Activated effector memory CD4-positive, alpha-beta T cell treated with Interleukin-2 at 50 U/mL for 16 hours (primary cell): ENCODE results near the gene APLF.

Experiments used
- DNase-seq: peaks from one replicate; pipeline ENCODE4 v3.0.0-alpha.2; 2020

Gene APLF, protein sequence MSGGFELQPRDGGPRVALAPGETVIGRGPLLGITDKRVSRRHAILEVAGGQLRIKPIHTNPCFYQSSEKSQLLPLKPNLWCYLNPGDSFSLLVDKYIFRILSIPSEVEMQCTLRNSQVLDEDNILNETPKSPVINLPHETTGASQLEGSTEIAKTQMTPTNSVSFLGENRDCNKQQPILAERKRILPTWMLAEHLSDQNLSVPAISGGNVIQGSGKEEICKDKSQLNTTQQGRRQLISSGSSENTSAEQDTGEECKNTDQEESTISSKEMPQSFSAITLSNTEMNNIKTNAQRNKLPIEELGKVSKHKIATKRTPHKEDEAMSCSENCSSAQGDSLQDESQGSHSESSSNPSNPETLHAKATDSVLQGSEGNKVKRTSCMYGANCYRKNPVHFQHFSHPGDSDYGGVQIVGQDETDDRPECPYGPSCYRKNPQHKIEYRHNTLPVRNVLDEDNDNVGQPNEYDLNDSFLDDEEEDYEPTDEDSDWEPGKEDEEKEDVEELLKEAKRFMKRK

GRCh38 chr2:68467077-68467960 lies at the start of gene APLF, which contains the start of gene FBXO48:
Gene APLF, plus strand, starts transcription at chr2:68467585. Its CDS starts 147 bp downstream, at chr2:68467732.
Gene FBXO48, minus strand, starts transcription at chr2:68467294. Its CDS starts 2,149 bp downstream, at chr2:68465145.
- DNase-seq: peak; percentile 98

DNA sequence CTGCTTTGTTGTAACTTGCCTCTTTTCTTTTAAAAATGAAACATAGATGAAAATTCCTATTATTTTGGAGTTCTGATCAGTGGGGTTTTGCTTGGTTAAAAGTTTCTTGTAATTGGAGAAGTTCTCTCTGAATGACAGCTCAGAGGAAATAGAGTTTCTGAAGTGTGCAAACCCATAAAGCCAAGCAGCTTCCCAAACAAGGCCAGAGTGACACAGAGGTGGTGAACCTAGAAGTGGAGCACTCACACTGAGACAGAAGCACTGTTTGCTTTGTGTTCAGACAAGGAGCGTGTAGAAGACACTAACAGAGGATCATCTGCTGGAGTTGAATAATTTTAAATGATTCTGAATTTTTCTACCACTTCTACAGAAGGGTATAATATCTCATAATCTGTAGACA lies 49.5 kb upstream of the APLF start:
- no peak for DNase-seq

- DNase-seq: no peak
Measured at GRCh38 chr2:68418419-68418818, 49.0 kb upstream of the APLF start.

GRCh38 chr2:68418855-68419254 lies 48.5 kb upstream of the APLF start:
- DNase-seq: no peak

GRCh38 chr2:68420254-68420910 lies 47.0 kb upstream of the APLF start:
- no peak for DNase-seq

DNA sequence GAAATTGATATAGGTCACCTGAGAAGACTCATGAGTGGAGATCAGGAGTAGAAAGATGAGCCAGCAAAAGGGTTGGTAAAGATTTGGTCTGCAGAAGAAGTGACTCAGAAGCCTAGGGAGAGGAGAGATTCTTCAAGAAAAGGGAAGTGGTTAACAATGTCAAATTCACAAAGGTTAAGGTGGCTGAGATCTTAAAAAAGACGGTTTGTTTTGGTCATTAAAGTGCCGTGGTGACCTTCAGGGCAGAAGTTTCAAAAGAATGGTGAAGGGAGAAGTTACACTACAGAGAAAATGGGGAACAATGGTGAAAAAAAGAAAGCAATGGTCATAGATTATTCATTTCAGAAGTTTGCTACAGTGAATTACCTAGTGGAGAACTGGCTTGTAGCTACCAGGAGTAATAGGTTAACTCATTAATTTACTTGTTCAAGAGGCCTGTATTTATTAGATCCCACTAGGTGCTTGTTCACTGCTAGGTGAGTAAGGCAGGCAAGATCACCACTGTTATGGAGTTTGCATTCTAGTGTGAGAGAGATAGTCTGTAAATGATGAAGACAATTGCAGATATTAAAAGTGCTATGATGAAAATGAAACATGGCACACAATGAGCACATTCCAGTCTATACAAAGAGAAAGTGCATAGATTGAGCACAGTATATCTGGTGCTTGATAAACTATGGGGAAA lies 43.3 kb upstream of the APLF start:
- no peak for DNase-seq

DNA sequence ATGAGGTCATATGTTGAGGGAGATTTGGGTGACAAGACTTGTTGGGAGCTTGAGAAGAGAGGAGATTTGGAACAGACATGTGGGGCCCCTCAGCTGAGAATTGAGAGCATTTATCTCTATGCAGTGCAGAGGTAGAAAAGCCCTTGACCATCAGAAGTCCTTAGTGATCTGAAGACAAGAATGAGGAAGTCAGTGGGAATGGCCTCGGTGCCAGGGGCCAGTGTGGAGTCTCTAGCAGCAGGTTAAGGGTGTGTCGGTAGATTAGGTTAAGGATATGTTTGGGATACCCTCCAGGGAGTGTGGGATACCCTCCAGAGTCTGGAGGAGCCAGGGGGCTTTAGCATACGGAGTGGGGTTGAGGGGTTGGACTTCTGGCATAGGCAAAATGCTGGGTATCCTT lies 41.9 kb upstream of the APLF start:
- DNase-seq: no peak

DNA sequence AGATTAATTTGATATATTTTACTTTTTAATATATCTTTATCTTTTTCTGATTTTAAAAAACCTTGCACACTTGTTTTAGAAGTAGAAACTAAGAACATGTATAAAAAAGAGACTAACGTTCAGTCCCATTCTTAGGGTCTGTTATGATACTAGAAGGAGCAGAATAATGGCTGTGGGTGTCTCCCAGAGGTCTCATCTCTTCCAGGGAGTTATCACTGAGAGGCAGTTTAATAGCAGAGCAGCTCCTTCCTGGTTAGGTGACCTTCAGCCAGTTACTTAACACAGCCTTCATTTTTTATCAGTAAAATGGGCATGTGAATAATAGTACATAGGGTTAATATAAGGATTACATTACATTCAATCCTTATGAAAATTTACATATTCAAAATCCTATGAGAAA lies 40.9 kb upstream of the APLF start:
- DNase-seq: no peak

GRCh38 chr2:68426848-68427579 lies 40.4 kb upstream of the APLF start:
- DNase-seq: no peak

GRCh38 chr2:68428126-68428525 lies 39.3 kb upstream of the APLF start:
- no peak for DNase-seq

- DNase-seq: no peak
Measured at GRCh38 chr2:68428746-68429145, 38.6 kb upstream of the APLF start.

DNA sequence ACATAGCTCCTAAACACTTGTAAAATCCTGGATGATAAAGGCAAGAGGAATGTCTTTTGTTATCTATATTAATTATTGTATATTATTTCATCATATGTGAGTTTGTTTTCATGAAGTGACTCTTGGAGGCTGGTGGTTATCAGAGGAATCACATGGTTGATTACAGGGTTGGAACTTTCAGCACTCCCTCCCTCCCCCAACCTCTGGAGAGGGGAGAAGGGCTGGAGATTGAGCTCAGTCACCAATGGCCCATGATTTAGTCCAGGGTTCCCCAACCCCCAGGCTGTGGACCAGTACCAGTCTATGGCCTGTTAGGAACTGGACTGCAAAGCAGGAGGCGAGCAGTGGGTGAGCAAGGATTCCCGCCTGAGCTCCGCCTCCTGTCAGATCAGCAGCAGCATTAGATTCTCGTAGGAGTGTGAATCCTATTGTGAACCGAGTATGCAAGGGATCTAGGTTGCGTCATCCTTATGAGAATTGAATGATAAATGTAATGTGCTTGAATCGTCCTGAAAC lies 38.0 kb upstream of the APLF start:
- no peak for DNase-seq

- no peak for DNase-seq
Measured at GRCh38 chr2:68431316-68431972, 35.9 kb upstream of the APLF start.

DNA sequence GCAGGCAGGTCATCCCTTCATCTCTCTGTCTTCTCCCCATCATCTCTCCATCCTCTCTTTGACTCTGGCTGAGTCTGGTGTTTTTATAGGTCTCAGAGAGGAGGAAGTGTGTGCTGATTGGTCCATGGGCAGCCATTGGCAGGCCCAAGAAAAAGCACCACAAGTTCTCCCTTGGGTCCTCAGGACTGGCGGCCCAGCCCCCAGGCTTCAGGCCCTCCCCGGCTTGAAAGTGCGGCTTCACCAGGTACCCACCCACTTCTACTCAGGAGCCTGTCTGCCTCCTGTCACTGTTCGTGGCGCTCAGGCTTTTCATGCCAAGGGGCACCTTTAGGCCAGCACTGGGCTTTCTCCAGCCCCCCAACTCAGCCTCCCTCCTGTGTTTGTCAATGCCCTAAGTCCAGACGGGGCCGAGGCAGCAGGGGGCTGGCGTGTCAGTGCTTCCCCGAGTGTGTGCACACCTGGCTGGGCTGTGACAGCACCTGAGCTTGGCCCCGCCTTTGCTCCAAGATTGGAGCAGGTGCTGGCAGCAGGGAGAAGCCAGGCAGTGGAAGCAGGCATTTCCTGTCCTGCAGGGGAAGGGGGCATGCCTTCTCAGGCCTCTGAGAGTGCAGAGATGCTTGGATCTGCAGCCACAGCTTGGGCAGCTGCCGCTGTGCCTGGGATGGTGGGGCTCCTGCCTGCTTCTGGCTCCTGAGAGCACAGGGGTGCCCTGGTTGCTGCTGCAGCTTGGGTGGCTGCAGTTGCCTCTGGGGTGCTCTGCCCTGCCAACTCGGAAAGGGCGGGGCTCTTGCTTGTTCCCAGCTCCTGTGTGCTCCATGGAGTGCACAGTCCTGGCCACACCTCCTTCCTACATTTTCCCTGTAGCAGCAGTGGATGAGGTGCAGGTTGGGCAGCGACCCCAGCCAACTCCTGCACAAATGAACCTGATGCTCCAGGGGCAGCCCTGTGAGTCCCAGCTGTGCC lies 34.4 kb upstream of the APLF start:
- no peak for DNase-seq

DNA sequence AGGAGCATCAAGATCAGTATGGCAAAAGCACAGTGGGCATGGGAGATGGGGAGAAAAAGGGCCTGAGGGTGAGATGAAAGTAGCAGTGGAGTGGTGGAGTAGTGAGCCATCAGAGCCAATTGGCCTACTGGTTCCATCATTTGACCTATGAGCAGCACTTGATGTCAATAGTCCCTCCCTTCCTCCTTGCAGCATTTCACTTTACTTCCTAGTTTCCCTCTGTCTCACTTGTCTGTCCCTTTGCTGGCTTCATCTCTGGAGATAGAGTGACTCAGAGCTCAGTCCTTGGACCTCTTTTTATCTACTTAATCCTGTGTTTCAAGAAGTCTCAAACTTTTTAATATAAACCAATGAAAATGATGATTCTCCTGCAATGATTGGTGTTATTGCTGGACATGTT lies 32.4 kb upstream of the APLF start:
- DNase-seq: no peak

- DNase-seq: no peak
Measured at GRCh38 chr2:68435615-68436014, 31.8 kb upstream of the APLF start.

GRCh38 chr2:68436270-68436669 lies 31.1 kb upstream of the APLF start:
- no peak for DNase-seq

- DNase-seq: no peak
Measured at GRCh38 chr2:68438455-68439303, 28.7 kb upstream of the APLF start.
